Ureter (tissue), 1 donor: ENCODE data around the gene SCN8A. TPM values are rescaled to one million over a fixed set of nuclear protein-coding genes. Genes with fewer than 3 reads are reported as not detected.
"Not testable (repeated sequence)": the region's sequence is repeated elsewhere in the genome, so short reads cannot be mapped to it uniquely, and the experiment has no call there.

Experiments used
- DNase-seq: peaks from one replicate; pipeline ENCODE4 v3.0.0-alpha.2; 2020; ENCODE audit warnings: low spot score
- total RNA-seq: library from RNA; stranded (reverse); gene quantifications from one replicate; pipeline ENCODE4 v1.2.4, GENCODE V29; 2023
- donor health status: DM: yes; HTN: yes; CAD: no.

The SCN8A gene
- total RNA-seq, 1 donor from 2014 or later = 2.2 TPM

GRCh38 chr12:51763743-51764142 is 172.7 kb downstream of the SCN8A start:
- no peak for DNase-seq

GRCh38 chr12:51766067-51766676 is 175.1 kb downstream of the SCN8A start:
- DNase-seq = no peak

GRCh38 chr12:51771008-51771407 is 180.0 kb downstream of the SCN8A start:
- DNase-seq = no peak

- no peak for DNase-seq
These were observed 182.3 kb downstream of the SCN8A start for GRCh38 chr12:51773145-51773869.

- DNase-seq = no peak
These were observed 183.9 kb downstream of the SCN8A start for GRCh38 chr12:51774933-51775332.

GRCh38 chr12:51777457-51777856 is 186.4 kb downstream of the SCN8A start:
- DNase-seq = no peak

- DNase-seq = no peak
These were observed 186.9 kb downstream of the SCN8A start for GRCh38 chr12:51777973-51778372.

- DNase-seq = no peak
These were observed 188.8 kb downstream of the SCN8A start for GRCh38 chr12:51779876-51780275.

- DNase-seq = no peak
These were observed 193.7 kb downstream of the SCN8A start for GRCh38 chr12:51784688-51785087.

- no peak for DNase-seq
These were observed 194.9 kb downstream of the SCN8A start for GRCh38 chr12:51785906-51786305.

- DNase-seq = no peak
These were observed 197.8 kb downstream of the SCN8A start for GRCh38 chr12:51788876-51789275.

GRCh38 chr12:51792417-51792816 is 201.4 kb downstream of the SCN8A start:
- DNase-seq = no peak

- DNase-seq = no peak
These were observed 202.2 kb downstream of the SCN8A start for GRCh38 chr12:51793201-51793600.

GRCh38 chr12:51797301-51797700 is 206.3 kb downstream of the SCN8A start:
- DNase-seq = no peak

- not testable (repeated sequence) for DNase-seq
These were observed 207.0 kb downstream of the SCN8A start for GRCh38 chr12:51798051-51798450.

GRCh38 chr12:51798501-51798900 is 207.5 kb downstream of the SCN8A start:
- no peak for DNase-seq

- no peak for DNase-seq
These were observed 210.0 kb downstream of the SCN8A start for GRCh38 chr12:51801027-51801426.

GRCh38 chr12:51806896-51807295 is 215.9 kb downstream of the SCN8A start:
- DNase-seq = no peak

- DNase-seq = no peak
These were observed 218.2 kb downstream of the SCN8A start for GRCh38 chr12:51809193-51809592.

GRCh38 chr12:51811203-51812202 is 220.5 kb downstream of the SCN8A start:
- DNase-seq = no peak

- no peak for DNase-seq
These were observed 221.8 kb downstream of the SCN8A start for GRCh38 chr12:51812871-51813270.

GRCh38 chr12:51813931-51814310 is 222.9 kb downstream of the SCN8A start:
- DNase-seq = no peak
